Loucy (cell line): Measurements from ENCODE around the gene UXT.
A peak's percentile ranks its signal among the peaks of the same experiment; 100 is the strongest.

Experiments used
- H2AFZ ChIP-seq: fragments of 200-600 bp; sonication (generic); 2 replicates; pipeline ENCODE4 v1.6.0; 2016; ENCODE audit warnings: antibody characterized with exemption, mild to moderate bottlenecking, low read length, moderate library complexity
- H3F3A ChIP-seq: fragments of 200-600 bp; 2 replicates; pipeline ENCODE4 v1.6.0; 2016; ENCODE audit warnings: antibody characterized with exemption, low read depth, mild to moderate bottlenecking
- H3K27me3 ChIP-seq: fragments of 200-600 bp; sonication (generic); 2 replicates; pipeline ENCODE4 v1.6.1; 2014; ENCODE audit warnings: low read length, mild to moderate bottlenecking; ENCODE audit not compliant: insufficient read depth, poor library complexity, severe bottlenecking
- H3K36me3 ChIP-seq: fragments of 200-600 bp; sonication (generic); 2 replicates; pipeline ENCODE4 v1.6.1; 2016; ENCODE audit warnings: low read length; ENCODE audit not compliant: insufficient read depth
- H3K4me1 ChIP-seq: fragments of 200-600 bp; sonication (generic); 2 replicates; pipeline ENCODE4 v1.5.1; 2014; ENCODE audit warnings: low read length, mild to moderate bottlenecking; ENCODE audit not compliant: insufficient read depth, poor library complexity, severe bottlenecking
- H3K4me2 ChIP-seq: fragments of 200-600 bp; sonication (generic); 2 replicates; pipeline ENCODE4 v1.6.0; 2014; ENCODE audit warnings: antibody characterized with exemption, low read length, low read depth, mild to moderate bottlenecking; ENCODE audit not compliant: poor library complexity, severe bottlenecking
- H3K4me3 ChIP-seq: fragments of 200-600 bp; sonication (generic); 2 replicates; pipeline ENCODE4 v1.5.1; 2014; ENCODE audit warnings: low read length, mild to moderate bottlenecking, mixed read lengths; ENCODE audit not compliant: poor library complexity, severe bottlenecking
- H3K79me2 ChIP-seq: fragments of 200-600 bp; sonication (generic); 2 replicates; pipeline ENCODE4 v1.6.1; 2014; ENCODE audit warnings: low read length; ENCODE audit not compliant: insufficient read depth
- H3K9ac ChIP-seq: fragments of 200-600 bp; sonication (generic); 2 replicates; pipeline ENCODE4 v1.6.0; 2014; ENCODE audit warnings: mild to moderate bottlenecking, low read depth, low read length, moderate library complexity; ENCODE audit not compliant: poor library complexity, severe bottlenecking
- H3K9me2 ChIP-seq: fragments of 200-600 bp; sonication (generic); replicated peaks from 2 replicates; pipeline ENCODE4 v1.6.1; 2016; ENCODE audit warnings: low read depth, low read length, mixed read lengths
- H3K9me3 ChIP-seq: fragments of 200-600 bp; sonication (generic); 2 replicates; pipeline ENCODE4 v1.6.1; 2014; ENCODE audit warnings: mild to moderate bottlenecking, antibody characterized with exemption, low read length, low read depth; ENCODE audit not compliant: insufficient read depth
- H4K20me1 ChIP-seq: fragments of 200-600 bp; sonication (generic); 2 replicates; pipeline ENCODE4 v1.6.0; 2014; ENCODE audit warnings: antibody characterized with exemption, low read length, mild to moderate bottlenecking; ENCODE audit not compliant: insufficient read depth, poor library complexity, severe bottlenecking
- EZH2phosphoT487 ChIP-seq: fragments of 200-600 bp; IDR thresholded peaks from 2 replicates; pipeline ENCODE4 v1.6.1; 2018; ENCODE audit warnings: antibody characterized with exemption, mild to moderate bottlenecking, moderate library complexity, borderline replicate concordance
- TF ChIP-seq, protein P1 (sequence below): fragments of 200-600 bp; sonication (generic); conservative IDR thresholded peaks from 2 replicates; pipeline ENCODE4 v1.5.1; 2014; ENCODE audit warnings: mild to moderate bottlenecking, antibody characterized with exemption, low read length

Gene UXT

DNA sequence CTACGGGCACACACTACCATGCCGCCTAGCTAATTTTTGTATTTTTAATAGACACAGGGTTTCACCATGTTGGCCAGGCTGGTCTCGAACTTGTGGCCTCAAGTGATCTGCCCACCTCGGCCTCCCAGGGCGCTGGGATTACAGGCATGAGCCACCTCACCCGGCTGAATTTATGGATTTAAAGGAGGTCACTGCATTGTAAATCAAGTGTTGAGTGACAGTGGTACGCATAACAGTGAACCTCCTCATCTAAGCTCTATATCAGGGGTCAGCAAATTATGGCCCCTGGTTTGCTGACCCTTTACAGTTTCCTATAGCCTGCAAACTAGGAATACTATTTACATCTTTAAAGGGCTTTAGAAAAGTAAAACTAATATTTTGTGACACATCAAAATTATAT lies 2.6 kb upstream of the UXT start:
- H3F3A ChIP-seq, result no peaks in the 10 kb centered on the region
- H2AFZ ChIP-seq, result no peak overlapping the region
- no peak overlapping the region for H3K9ac ChIP-seq
- no peaks in the 10 kb centered on the region for H3K9me3 ChIP-seq
- H3K27me3 ChIP-seq, result no peaks in the 10 kb centered on the region
- no peak overlapping the region for H3K4me3 ChIP-seq
- no peak for TF ChIP-seq EZH2phosphoT487
- TF ChIP-seq, protein P1, sequence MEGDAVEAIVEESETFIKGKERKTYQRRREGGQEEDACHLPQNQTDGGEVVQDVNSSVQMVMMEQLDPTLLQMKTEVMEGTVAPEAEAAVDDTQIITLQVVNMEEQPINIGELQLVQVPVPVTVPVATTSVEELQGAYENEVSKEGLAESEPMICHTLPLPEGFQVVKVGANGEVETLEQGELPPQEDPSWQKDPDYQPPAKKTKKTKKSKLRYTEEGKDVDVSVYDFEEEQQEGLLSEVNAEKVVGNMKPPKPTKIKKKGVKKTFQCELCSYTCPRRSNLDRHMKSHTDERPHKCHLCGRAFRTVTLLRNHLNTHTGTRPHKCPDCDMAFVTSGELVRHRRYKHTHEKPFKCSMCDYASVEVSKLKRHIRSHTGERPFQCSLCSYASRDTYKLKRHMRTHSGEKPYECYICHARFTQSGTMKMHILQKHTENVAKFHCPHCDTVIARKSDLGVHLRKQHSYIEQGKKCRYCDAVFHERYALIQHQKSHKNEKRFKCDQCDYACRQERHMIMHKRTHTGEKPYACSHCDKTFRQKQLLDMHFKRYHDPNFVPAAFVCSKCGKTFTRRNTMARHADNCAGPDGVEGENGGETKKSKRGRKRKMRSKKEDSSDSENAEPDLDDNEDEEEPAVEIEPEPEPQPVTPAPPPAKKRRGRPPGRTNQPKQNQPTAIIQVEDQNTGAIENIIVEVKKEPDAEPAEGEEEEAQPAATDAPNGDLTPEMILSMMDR, result no peak
- no peaks in the 10 kb centered on the region for H3K9me2 ChIP-seq
- H3K79me2 ChIP-seq, result peaks cover 19% of the 10 kb centered on the region
- peaks cover 3% of the 10 kb centered on the region; the same call in 1 of the 2 replicates for H3K36me3 ChIP-seq
- H4K20me1 ChIP-seq, result peaks cover 10% of the 10 kb centered on the region
- peaks cover 20% of the 10 kb centered on the region for H3K4me1 ChIP-seq
- no peak overlapping the region for H3K4me2 ChIP-seq

DNA sequence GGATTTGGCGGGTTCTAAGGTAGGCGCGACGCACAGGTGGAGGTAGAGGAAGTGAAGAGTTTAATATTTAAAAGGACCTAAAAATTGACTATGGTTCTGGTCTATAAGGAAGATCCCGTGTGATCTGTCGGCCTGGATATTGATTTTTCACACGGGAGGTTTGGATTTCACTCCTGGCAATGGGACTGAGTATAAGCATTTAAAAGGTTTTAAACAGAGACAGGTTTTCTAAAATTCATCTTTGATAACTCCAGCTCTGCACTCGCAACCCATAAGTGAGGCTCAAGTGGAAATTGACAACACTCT lies 394 bp upstream of the UXT start:
- no peaks in the 10 kb centered on the region for H3F3A ChIP-seq
- peak overlapping the region; percentile 90 for H3K4me2 ChIP-seq
- peak overlapping the region; percentile 57 for H3K9ac ChIP-seq
- H3K4me1 ChIP-seq, result peaks cover 24% of the 10 kb centered on the region
- peaks cover 25% of the 10 kb centered on the region for H3K79me2 ChIP-seq
- no peaks in the 10 kb centered on the region for H3K27me3 ChIP-seq
- H3K4me3 ChIP-seq, result peak overlapping the region; percentile 92
- H3K9me2 ChIP-seq, result no peaks in the 10 kb centered on the region
- no peaks in the 10 kb centered on the region for H3K9me3 ChIP-seq
- peak overlapping the region; percentile 81 for H2AFZ ChIP-seq
- H3K36me3 ChIP-seq, result peaks cover 21% of the 10 kb centered on the region; the same call in 1 of the 2 replicates
- H4K20me1 ChIP-seq, result peaks cover 14% of the 10 kb centered on the region
- TF ChIP-seq, protein P1, result no peak
- TF ChIP-seq EZH2phosphoT487, result no peak

DNA sequence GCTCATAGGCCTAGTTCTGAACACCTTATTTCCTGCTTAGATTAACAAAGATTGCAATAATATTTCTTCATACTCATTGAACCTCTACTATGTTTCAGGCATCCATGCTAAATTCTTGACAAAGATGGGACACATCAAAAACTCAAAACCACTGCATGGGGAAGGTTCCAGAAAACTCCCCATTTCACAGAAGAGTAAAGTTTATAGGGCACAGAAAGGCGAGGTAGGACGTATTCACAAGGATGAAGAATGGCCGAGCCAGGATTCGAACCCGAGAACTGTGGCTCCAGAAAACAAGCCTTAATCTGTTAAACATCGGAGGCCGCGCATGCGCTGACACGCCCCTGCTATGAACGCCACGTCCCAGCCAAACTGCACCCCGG lies 688 bp downstream of the UXT start:
- no peaks in the 10 kb centered on the region for H3K27me3 ChIP-seq
- H3K9ac ChIP-seq, result peak overlapping the region; percentile 86
- peaks cover 25% of the 10 kb centered on the region; the same call in 1 of the 2 replicates for H3K36me3 ChIP-seq
- H3K4me3 ChIP-seq, result peak overlapping the region; percentile 92
- H2AFZ ChIP-seq, result no peak overlapping the region
- no peaks in the 10 kb centered on the region for H3F3A ChIP-seq
- peaks cover 25% of the 10 kb centered on the region for H3K79me2 ChIP-seq
- peak overlapping the region; percentile 85 for H3K4me2 ChIP-seq
- no peaks in the 10 kb centered on the region for H3K9me3 ChIP-seq
- H3K4me1 ChIP-seq, result peaks cover 24% of the 10 kb centered on the region
- no peaks in the 10 kb centered on the region for H3K9me2 ChIP-seq
- peaks cover 14% of the 10 kb centered on the region for H4K20me1 ChIP-seq
- TF ChIP-seq, protein P1, result no peak
- no peak for TF ChIP-seq EZH2phosphoT487
